ENCODE measurements around the gene FXYD1.

DNA sequence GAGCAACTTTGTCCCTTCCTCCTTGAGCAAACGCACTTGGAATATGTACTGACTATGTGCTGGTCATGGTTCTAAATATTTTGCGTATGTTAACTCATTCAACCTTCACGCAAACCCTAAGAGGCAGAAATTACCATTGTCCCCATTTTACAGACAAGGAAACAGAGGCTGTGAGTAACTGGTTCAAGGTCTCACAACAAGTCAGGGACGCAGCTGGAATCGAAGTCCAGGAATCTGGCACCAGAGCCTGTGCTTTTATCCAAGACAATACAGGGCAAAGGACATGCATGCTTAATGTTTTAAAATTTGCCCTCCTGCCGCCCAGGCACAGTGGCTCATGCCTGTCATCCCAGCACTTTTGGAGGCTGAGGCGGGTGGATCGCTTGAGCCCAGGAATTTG lies 21.0 kb downstream of the FXYD1 start:
- TF ChIP-seq ZNF8 (CRISPR knock-in tag; IDR thresholded peaks at IDR 0.05) (no peak), TCF4 (CRISPR knock-in tag; IDR thresholded peaks at IDR 0.05; ENCODE audit: borderline replicate concordance) (no peak), RARB (CRISPR knock-in tag; IDR thresholded peaks at IDR 0.05) (no peak), ZFP3 (CRISPR knock-in tag; IDR thresholded peaks at IDR 0.05) (no peak), ZC3H10 (CRISPR knock-in tag; IDR thresholded peaks at IDR 0.05) (no peak), SNAI2 (CRISPR knock-in tag; IDR thresholded peaks at IDR 0.05) (no peak), ISL1 (CRISPR knock-in tag; IDR thresholded peaks at IDR 0.05) (no peak), OSR1 (CRISPR knock-in tag; IDR thresholded peaks at IDR 0.05) (no peak)

All from SK-N-SH treated with all-trans-retinoic acid at 6 μM for 48 hours (cell line).